Measurements from ENCODE around the gene MYO1E.
A peak's percentile ranks its signal among the peaks of the same experiment; 100 is the strongest.

GRCh38 chr15:59138243-59138642 is 234.4 kb downstream of the MYO1E start:
- TF ChIP-seq CTCF (IDR thresholded peaks at IDR 0.05; ENCODE audit: low read depth, low read length, poor library complexity, severe bottlenecking), result peak; percentile 98
- TF ChIP-seq EZH2phosphoT487 (IDR thresholded peaks at IDR 0.05; ENCODE audit: borderline replicate concordance, low read length), result no peak
